ENCODE measurements around the gene STPG1. TPM values are rescaled to one million over a fixed set of nuclear protein-coding genes. Genes with fewer than 3 reads are reported as not detected.

The STPG1 gene
- total and polyA plus RNA-seq, 2 of the 13 experiments (the other 11 are each of a cell fraction or from before 2014, with no cell fraction given): 3.4 to 4.3 TPM

DNA sequence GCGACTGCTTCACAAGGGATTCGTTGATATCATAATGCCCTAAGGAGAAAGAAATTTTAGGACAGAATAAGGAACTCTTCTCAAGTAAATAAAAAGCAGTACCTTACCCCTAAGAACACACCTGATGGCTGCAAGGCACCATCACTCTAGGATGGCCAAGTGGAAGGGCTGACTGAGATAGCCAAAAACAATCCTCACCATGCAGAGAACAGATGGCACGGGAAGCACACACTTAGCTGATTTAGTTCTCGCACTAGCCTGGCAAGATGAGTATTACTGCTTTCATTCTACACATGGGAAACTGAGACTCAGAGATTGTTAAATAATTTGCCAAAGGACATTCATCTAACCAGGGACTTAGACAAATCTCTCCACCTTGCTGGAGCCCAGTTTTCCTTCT is 43.8 kb downstream of the STPG1 start (continued):
- no peak for TF ChIP-seq SRSF9 (IDR thresholded peaks at IDR 0.05; ENCODE audit: borderline replicate concordance, insufficient read depth, low read depth, low read length, poor library complexity, severe bottlenecking)
- no peak for TF ChIP-seq GABPB1 (CRISPR knock-in tag; IDR thresholded peaks at IDR 0.05)
- TF ChIP-seq, protein P1, sequence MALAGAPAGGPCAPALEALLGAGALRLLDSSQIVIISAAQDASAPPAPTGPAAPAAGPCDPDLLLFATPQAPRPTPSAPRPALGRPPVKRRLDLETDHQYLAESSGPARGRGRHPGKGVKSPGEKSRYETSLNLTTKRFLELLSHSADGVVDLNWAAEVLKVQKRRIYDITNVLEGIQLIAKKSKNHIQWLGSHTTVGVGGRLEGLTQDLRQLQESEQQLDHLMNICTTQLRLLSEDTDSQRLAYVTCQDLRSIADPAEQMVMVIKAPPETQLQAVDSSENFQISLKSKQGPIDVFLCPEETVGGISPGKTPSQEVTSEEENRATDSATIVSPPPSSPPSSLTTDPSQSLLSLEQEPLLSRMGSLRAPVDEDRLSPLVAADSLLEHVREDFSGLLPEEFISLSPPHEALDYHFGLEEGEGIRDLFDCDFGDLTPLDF (CRISPR knock-in tag; IDR thresholded peaks at IDR 0.05): no peak
- TF ChIP-seq ZNF367 (CRISPR knock-in tag; IDR thresholded peaks at IDR 0.05; ENCODE audit: borderline replicate concordance): no peak
- TF ChIP-seq, protein P2, sequence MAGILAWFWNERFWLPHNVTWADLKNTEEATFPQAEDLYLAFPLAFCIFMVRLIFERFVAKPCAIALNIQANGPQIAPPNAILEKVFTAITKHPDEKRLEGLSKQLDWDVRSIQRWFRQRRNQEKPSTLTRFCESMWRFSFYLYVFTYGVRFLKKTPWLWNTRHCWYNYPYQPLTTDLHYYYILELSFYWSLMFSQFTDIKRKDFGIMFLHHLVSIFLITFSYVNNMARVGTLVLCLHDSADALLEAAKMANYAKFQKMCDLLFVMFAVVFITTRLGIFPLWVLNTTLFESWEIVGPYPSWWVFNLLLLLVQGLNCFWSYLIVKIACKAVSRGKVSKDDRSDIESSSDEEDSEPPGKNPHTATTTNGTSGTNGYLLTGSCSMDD (CRISPR knock-in tag; IDR thresholded peaks at IDR 0.05): no peak
- TF ChIP-seq ZMYM4 (CRISPR knock-in tag; IDR thresholded peaks at IDR 0.05): no peak

DNA sequence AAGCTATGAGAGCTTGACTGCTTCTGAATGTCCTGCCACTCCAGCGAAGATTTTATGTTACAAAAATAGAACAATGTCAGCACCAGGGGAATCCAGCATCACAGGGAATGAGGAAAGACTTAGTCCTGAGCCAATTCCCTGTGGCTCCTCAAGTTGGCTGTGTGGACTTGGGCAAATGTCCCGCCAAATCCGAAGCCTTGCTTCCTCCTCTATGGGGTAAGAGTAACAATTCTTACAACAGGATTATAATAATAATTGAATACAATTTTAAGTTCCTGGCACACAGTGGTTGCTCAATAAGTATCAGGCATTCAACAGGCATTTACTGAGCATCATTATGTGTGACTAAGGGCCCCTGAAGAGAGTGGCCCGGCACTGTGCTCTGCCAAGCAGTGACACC is 44.4 kb downstream of the STPG1 start:
- in situ Hi-C loops (cut with HindIII; ENCODE audit: extremely low pct_ligation_motif_present, low pct_unique_long_range_greater_than_20kb): no loop called here
- H2AFZ ChIP-seq (ENCODE audit: low read length): no peak overlapping the region
- no peak overlapping the region for H3K27ac ChIP-seq (ENCODE audit: extremely low read length, insufficient read depth, low read length)
- H3K9me3 ChIP-seq (ENCODE audit: low read length): no peaks in the 10 kb centered on the region
- BruUV-seq (replicated peaks): no TSS peak
- H3K27me3 ChIP-seq (ENCODE audit: control insufficient read depth in 1 of 2, insufficient read depth in 2 of 2, low read length in 2 of 2): no peaks in the 10 kb centered on the region
- 93% methylated on average over 4 of the region's 4 CpGs for WGBS (ENCODE audit: low lambda C conversion rate)
- FAIRE-seq: no peak
- DNase-seq (ENCODE audit: low spot score): no peak
- ATAC-seq: no peak
- CTCF ChIA-PET (ENCODE audit: low intra/inter-chr PET ratio, low total read pairs): no interaction called here
- no peaks in the 10 kb centered on the region for H3K79me2 ChIP-seq (ENCODE audit: insufficient read depth, low read length)
- no peak overlapping the region for H3K4me2 ChIP-seq (ENCODE audit: low read depth, low read length)
- H4K20me1 ChIP-seq (ENCODE audit: insufficient read depth, low read length): no peaks in the 10 kb centered on the region
- intact Hi-C loops (cut with micrococcal nuclease; ENCODE audit: unreplicated experiment): no loop called here
- no peaks in the 10 kb centered on the region for H3K4me1 ChIP-seq (ENCODE audit: insufficient read depth, low read length)
- no peak overlapping the region for H3K9ac ChIP-seq (ENCODE audit: insufficient read depth, low read depth, low read length)
- H3K36me3 ChIP-seq (replicated peaks in 1 of 2; ENCODE audit: control insufficient read depth in 1 of 2, insufficient read depth in 2 of 2, low read length in 2 of 2): no peaks in the 10 kb centered on the region
- H3K4me3 ChIP-seq (replicated peaks in 1 of 3; ENCODE audit: insufficient read depth in 1 of 3, low read depth in 2 of 3, low read length in 3 of 3): no peak overlapping the region
- POLR2A ChIA-PET: no interaction called here
- TF ChIP-seq KMT2A (CRISPR knock-in tag; IDR thresholded peaks at IDR 0.05) (no peak), ZNF7 (CRISPR knock-in tag; IDR thresholded peaks at IDR 0.05) (no peak), ZNF354B (CRISPR knock-in tag; IDR thresholded peaks at IDR 0.05) (no peak)
- TF ChIP-seq, protein P3, sequence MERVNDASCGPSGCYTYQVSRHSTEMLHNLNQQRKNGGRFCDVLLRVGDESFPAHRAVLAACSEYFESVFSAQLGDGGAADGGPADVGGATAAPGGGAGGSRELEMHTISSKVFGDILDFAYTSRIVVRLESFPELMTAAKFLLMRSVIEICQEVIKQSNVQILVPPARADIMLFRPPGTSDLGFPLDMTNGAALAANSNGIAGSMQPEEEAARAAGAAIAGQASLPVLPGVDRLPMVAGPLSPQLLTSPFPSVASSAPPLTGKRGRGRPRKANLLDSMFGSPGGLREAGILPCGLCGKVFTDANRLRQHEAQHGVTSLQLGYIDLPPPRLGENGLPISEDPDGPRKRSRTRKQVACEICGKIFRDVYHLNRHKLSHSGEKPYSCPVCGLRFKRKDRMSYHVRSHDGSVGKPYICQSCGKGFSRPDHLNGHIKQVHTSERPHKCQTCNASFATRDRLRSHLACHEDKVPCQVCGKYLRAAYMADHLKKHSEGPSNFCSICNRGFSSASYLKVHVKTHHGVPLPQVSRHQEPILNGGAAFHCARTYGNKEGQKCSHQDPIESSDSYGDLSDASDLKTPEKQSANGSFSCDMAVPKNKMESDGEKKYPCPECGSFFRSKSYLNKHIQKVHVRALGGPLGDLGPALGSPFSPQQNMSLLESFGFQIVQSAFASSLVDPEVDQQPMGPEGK (CRISPR knock-in tag; IDR thresholded peaks at IDR 0.05): no peak
- TF ChIP-seq, protein P4, sequence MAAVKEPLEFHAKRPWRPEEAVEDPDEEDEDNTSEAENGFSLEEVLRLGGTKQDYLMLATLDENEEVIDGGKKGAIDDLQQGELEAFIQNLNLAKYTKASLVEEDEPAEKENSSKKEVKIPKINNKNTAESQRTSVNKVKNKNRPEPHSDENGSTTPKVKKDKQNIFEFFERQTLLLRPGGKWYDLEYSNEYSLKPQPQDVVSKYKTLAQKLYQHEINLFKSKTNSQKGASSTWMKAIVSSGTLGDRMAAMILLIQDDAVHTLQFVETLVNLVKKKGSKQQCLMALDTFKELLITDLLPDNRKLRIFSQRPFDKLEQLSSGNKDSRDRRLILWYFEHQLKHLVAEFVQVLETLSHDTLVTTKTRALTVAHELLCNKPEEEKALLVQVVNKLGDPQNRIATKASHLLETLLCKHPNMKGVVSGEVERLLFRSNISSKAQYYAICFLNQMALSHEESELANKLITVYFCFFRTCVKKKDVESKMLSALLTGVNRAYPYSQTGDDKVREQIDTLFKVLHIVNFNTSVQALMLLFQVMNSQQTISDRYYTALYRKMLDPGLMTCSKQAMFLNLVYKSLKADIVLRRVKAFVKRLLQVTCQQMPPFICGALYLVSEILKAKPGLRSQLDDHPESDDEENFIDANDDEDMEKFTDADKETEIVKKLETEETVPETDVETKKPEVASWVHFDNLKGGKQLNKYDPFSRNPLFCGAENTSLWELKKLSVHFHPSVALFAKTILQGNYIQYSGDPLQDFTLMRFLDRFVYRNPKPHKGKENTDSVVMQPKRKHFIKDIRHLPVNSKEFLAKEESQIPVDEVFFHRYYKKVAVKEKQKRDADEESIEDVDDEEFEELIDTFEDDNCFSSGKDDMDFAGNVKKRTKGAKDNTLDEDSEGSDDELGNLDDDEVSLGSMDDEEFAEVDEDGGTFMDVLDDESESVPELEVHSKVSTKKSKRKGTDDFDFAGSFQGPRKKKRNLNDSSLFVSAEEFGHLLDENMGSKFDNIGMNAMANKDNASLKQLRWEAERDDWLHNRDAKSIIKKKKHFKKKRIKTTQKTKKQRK (IDR thresholded peaks at IDR 0.05; ENCODE audit: low read length): no peak
- TF ChIP-seq, protein P5, sequence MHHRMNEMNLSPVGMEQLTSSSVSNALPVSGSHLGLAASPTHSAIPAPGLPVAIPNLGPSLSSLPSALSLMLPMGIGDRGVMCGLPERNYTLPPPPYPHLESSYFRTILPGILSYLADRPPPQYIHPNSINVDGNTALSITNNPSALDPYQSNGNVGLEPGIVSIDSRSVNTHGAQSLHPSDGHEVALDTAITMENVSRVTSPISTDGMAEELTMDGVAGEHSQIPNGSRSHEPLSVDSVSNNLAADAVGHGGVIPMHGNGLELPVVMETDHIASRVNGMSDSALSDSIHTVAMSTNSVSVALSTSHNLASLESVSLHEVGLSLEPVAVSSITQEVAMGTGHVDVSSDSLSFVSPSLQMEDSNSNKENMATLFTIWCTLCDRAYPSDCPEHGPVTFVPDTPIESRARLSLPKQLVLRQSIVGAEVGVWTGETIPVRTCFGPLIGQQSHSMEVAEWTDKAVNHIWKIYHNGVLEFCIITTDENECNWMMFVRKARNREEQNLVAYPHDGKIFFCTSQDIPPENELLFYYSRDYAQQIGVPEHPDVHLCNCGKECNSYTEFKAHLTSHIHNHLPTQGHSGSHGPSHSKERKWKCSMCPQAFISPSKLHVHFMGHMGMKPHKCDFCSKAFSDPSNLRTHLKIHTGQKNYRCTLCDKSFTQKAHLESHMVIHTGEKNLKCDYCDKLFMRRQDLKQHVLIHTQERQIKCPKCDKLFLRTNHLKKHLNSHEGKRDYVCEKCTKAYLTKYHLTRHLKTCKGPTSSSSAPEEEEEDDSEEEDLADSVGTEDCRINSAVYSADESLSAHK (CRISPR knock-in tag; IDR thresholded peaks at IDR 0.05; ENCODE audit: borderline replicate concordance): no peak

Data from HepG2 (cell line).